ENCODE data around the gene LYPD5. TPM values are rescaled to one million over a fixed set of nuclear protein-coding genes. Genes with fewer than 3 reads are reported as not detected.

The LYPD5 gene
- total RNA-seq, 1 donor from 2014 or later, result not detected

- no peak overlapping the region for H3K9ac ChIP-seq (ENCODE audit: low read length)
Observed at GRCh38 chr19:43774103-43774939, 27.9 kb downstream of the LYPD5 start.

GRCh38 chr19:43773725-43774102, 28.5 kb downstream of the LYPD5 start:
- no peak for FAIRE-seq
- Histone ChIP-seq H3K4me1 (ENCODE audit: insufficient read depth, low read length) (peaks cover 18% of the 10 kb centered on the region), H3K4me3 (ENCODE audit: insufficient read depth, low read depth, low read length) (no peak overlapping the region), H3K36me3 (ENCODE audit: insufficient read depth, low read length) (no peaks in the 10 kb centered on the region), H3K4me2 (ENCODE audit: low read length) (peak overlapping the region; percentile 79), H2AFZ (ENCODE audit: low read depth, low read length) (peak overlapping the region; percentile 49), H4K20me1 (ENCODE audit: insufficient read depth, low read length) (no peaks in the 10 kb centered on the region), H3K27me3 (ENCODE audit: insufficient read depth, low read length) (no peaks in the 10 kb centered on the region), H3K79me2 (ENCODE audit: insufficient read depth, low read length) (no peaks in the 10 kb centered on the region), H3K9ac (ENCODE audit: low read length) (no peak overlapping the region), H3K27ac (ENCODE audit: low read depth, low read length) (no peak overlapping the region), H3K9me3 (ENCODE audit: insufficient read depth, low read depth, low read length) (no peaks in the 10 kb centered on the region)
- Mint-ChIP-seq H3K36me3 (ENCODE audit: low read depth, unreplicated experiment) (peaks cover 7% of the 10 kb centered on the region), H3K4me1 (ENCODE audit: low read depth, unreplicated experiment) (peaks cover 21% of the 10 kb centered on the region), H3K9me3 (ENCODE audit: unreplicated experiment) (peaks cover 3% of the 10 kb centered on the region), H3K27me3 (ENCODE audit: low read depth, unreplicated experiment) (peaks cover 53% of the 10 kb centered on the region), H3K27ac (ENCODE audit: unreplicated experiment) (no peak overlapping the region), H3K4me3 (ENCODE audit: unreplicated experiment) (no peak overlapping the region)
- DNase-seq (ENCODE audit: low read depth), result no peak
- TF ChIP-seq EZH2 (IDR thresholded peaks at IDR 0.05; ENCODE audit: insufficient read depth, low read length), result no peak
- TF ChIP-seq CTCF (IDR thresholded peaks at IDR 0.05; ENCODE audit: insufficient read depth, low read depth, low read length), result no peak

More at GRCh38 chr19:43774103-43774939, 27.9 kb downstream of the LYPD5 start:
- H3K27ac ChIP-seq (ENCODE audit: low read depth, low read length), result no peak overlapping the region
- DNase-seq (ENCODE audit: low read depth) (peak; percentile 53), FAIRE-seq (no peak)
- no peaks in the 10 kb centered on the region for H3K27me3 ChIP-seq (ENCODE audit: insufficient read depth, low read length)
- no peaks in the 10 kb centered on the region for H3K36me3 ChIP-seq (ENCODE audit: insufficient read depth, low read length)
- peaks cover 7% of the 10 kb centered on the region for H3K36me3 Mint-ChIP-seq (ENCODE audit: low read depth, unreplicated experiment)
- no peak overlapping the region for H3K27ac Mint-ChIP-seq (ENCODE audit: unreplicated experiment)
- peaks cover 47% of the 10 kb centered on the region for H3K27me3 Mint-ChIP-seq (ENCODE audit: low read depth, unreplicated experiment)
- H3K79me2 ChIP-seq (ENCODE audit: insufficient read depth, low read length), result peaks cover 5% of the 10 kb centered on the region
- H3K4me3 Mint-ChIP-seq (ENCODE audit: unreplicated experiment), result no peak overlapping the region
- H3K4me1 ChIP-seq (ENCODE audit: insufficient read depth, low read length), result peaks cover 19% of the 10 kb centered on the region
- H3K4me3 ChIP-seq (ENCODE audit: insufficient read depth, low read depth, low read length), result no peak overlapping the region
- H4K20me1 ChIP-seq (ENCODE audit: insufficient read depth, low read length), result no peaks in the 10 kb centered on the region
- no peak for TF ChIP-seq EZH2 (IDR thresholded peaks at IDR 0.05; ENCODE audit: insufficient read depth, low read length)
- TF ChIP-seq CTCF (IDR thresholded peaks at IDR 0.05; ENCODE audit: insufficient read depth, low read depth, low read length), result peak; percentile 31
- H3K9me3 ChIP-seq (ENCODE audit: insufficient read depth, low read depth, low read length), result no peaks in the 10 kb centered on the region
- H3K4me1 Mint-ChIP-seq (ENCODE audit: low read depth, unreplicated experiment), result peaks cover 21% of the 10 kb centered on the region
- peaks cover 3% of the 10 kb centered on the region for H3K9me3 Mint-ChIP-seq (ENCODE audit: unreplicated experiment)
- peak overlapping the region; percentile 49 for H2AFZ ChIP-seq (ENCODE audit: low read depth, low read length)
- H3K4me2 ChIP-seq (ENCODE audit: low read length), result peak overlapping the region; percentile 79

- FAIRE-seq (no peak), DNase-seq (ENCODE audit: low read depth) (no peak)
- no peak for TF ChIP-seq EZH2 (IDR thresholded peaks at IDR 0.05; ENCODE audit: insufficient read depth, low read length)
- TF ChIP-seq CTCF (IDR thresholded peaks at IDR 0.05; ENCODE audit: insufficient read depth, low read depth, low read length), result no peak
- Mint-ChIP-seq H3K4me1 (ENCODE audit: low read depth, unreplicated experiment) (peaks cover 19% of the 10 kb centered on the region), H3K36me3 (ENCODE audit: low read depth, unreplicated experiment) (peaks cover 6% of the 10 kb centered on the region), H3K9me3 (ENCODE audit: unreplicated experiment) (peaks cover 1% of the 10 kb centered on the region), H3K4me3 (ENCODE audit: unreplicated experiment) (no peak overlapping the region), H3K27ac (ENCODE audit: unreplicated experiment) (no peak overlapping the region), H3K27me3 (ENCODE audit: low read depth, unreplicated experiment) (peaks cover 45% of the 10 kb centered on the region)
- no peaks in the 10 kb centered on the region for H3K36me3 ChIP-seq (ENCODE audit: insufficient read depth, low read length)
- H3K27ac ChIP-seq (ENCODE audit: low read depth, low read length), result no peak overlapping the region
- H3K27me3 ChIP-seq (ENCODE audit: insufficient read depth, low read length), result no peaks in the 10 kb centered on the region
- no peak overlapping the region for H3K4me2 ChIP-seq (ENCODE audit: low read length)
- no peaks in the 10 kb centered on the region for H3K79me2 ChIP-seq (ENCODE audit: insufficient read depth, low read length)
- no peak overlapping the region for H3K4me3 ChIP-seq (ENCODE audit: insufficient read depth, low read depth, low read length)
- H2AFZ ChIP-seq (ENCODE audit: low read depth, low read length), result no peak overlapping the region
- H3K9ac ChIP-seq (ENCODE audit: low read length), result no peak overlapping the region
- H3K9me3 ChIP-seq (ENCODE audit: insufficient read depth, low read depth, low read length), result no peaks in the 10 kb centered on the region
- H4K20me1 ChIP-seq (ENCODE audit: insufficient read depth, low read length), result no peaks in the 10 kb centered on the region
- peaks cover 24% of the 10 kb centered on the region for H3K4me1 ChIP-seq (ENCODE audit: insufficient read depth, low read length)
Observed at GRCh38 chr19:43769256-43769655, 33.0 kb downstream of the LYPD5 start.

Data from astrocyte (in vitro differentiated cells and primary cell).